Cardiac muscle cell (in vitro differentiated cells and primary cell): Measurements from ENCODE around the gene HEXD. TPM values are rescaled to one million over a fixed set of nuclear protein-coding genes. Genes with fewer than 3 reads are reported as not detected.

Experiments used
- DNase-seq, 2 donors: peaks; one replicate each; pipeline versions ENCODE4 v3.0.0 to v3.0.0-alpha.2; 2010 to 2017; ENCODE audit warnings: low read depth in 1 of 2, low spot score in 1 of 2
- H3K27ac ChIP-seq: fragments of 200-600 bp; sonication (generic); 2 replicates; pipeline ENCODE4 v1.5.1; 2016
- H3K27me3 ChIP-seq: fragments of 200-600 bp; sonication (generic); 2 replicates; pipeline ENCODE4 v1.6.0; 2016; ENCODE audit warnings: control low read depth
- H3K36me3 ChIP-seq: fragments of 200-600 bp; sonication (generic); 2 replicates; pipeline ENCODE4 v1.5.1; 2016; ENCODE audit warnings: control low read depth
- H3K4me1 ChIP-seq: fragments of 200-600 bp; sonication (generic); 2 replicates; pipeline ENCODE4 v1.8.1; 2017; ENCODE audit warnings: low read depth, mild to moderate bottlenecking, mixed run types
- H3K4me3 ChIP-seq: fragments of 200-600 bp; sonication (generic); 2 replicates; pipeline ENCODE4 v1.5.1; 2016; ENCODE audit warnings: mild to moderate bottlenecking
- H3K9me3 ChIP-seq: fragments of 200-600 bp; sonication (generic); 2 replicates; pipeline ENCODE4 v1.5.1; 2017; ENCODE audit warnings: low read depth, mild to moderate bottlenecking, control low read depth
- CTCF ChIP-seq: IDR thresholded peaks from 2 replicates; pipeline ENCODE4 v1.5.1; 2012; ENCODE audit warnings: low read depth, mild to moderate bottlenecking, low read length
- polyA plus RNA-seq: library from polyadenylated mRNA; unstranded; fragments of >200 nt; fragmentation: Nextera tagmentation; extraction: Ambion mirVana; gene quantifications from 2 replicates; pipeline ENCODE4 v1.2.1, GENCODE V29; 2016
- total RNA-seq: library from RNA; depleted of rRNA; stranded (reverse); fragments of >200 nt; gene quantifications from 2 replicates; pipeline ENCODE4 v1.2.3, GENCODE V29; 2016

HEXD gene
- total and polyA plus RNA-seq, 2 experiments from 2014 or later: 49.9 to 58.0 TPM

- Histone ChIP-seq H3K36me3 (peaks cover 45% of the 10 kb centered on the region), H3K27ac (peak overlapping the region; percentile 85), H3K9me3 (no peaks in the 10 kb centered on the region), H3K27me3 (no peaks in the 10 kb centered on the region), H3K4me3 (no peak overlapping the region), H3K4me1 (peaks cover 15% of the 10 kb centered on the region)
- peak in 1 of 2 donors; percentile 52 for DNase-seq
- no peak for TF ChIP-seq CTCF
Observed at GRCh38 chr17:82461827-82462524, 43.8 kb downstream of the HEXD start.

- Histone ChIP-seq H3K4me1 (peaks cover 15% of the 10 kb centered on the region), H3K36me3 (peaks cover 53% of the 10 kb centered on the region), H3K27me3 (no peaks in the 10 kb centered on the region), H3K27ac (no peak overlapping the region), H3K4me3 (no peak overlapping the region), H3K9me3 (no peaks in the 10 kb centered on the region)
- DNase-seq: no peak
- no peak for TF ChIP-seq CTCF
Observed at GRCh38 chr17:82463391-82463790, 45.2 kb downstream of the HEXD start.

- Histone ChIP-seq H3K27me3 (no peaks in the 10 kb centered on the region), H3K27ac (no peak overlapping the region), H3K9me3 (no peaks in the 10 kb centered on the region), H3K36me3 (peaks cover 59% of the 10 kb centered on the region), H3K4me1 (peaks cover 15% of the 10 kb centered on the region), H3K4me3 (no peak overlapping the region)
- no peak for DNase-seq
- no peak for TF ChIP-seq CTCF
Observed at GRCh38 chr17:82463925-82464566, 45.9 kb downstream of the HEXD start.

- no peak for TF ChIP-seq CTCF
- Histone ChIP-seq H3K4me3 (no peak overlapping the region), H3K27me3 (no peaks in the 10 kb centered on the region), H3K4me1 (peaks cover 15% of the 10 kb centered on the region), H3K9me3 (no peaks in the 10 kb centered on the region), H3K27ac (no peak overlapping the region), H3K36me3 (peaks cover 63% of the 10 kb centered on the region)
- DNase-seq: no peak
Observed at GRCh38 chr17:82464567-82464929, 46.4 kb downstream of the HEXD start.

- Histone ChIP-seq H3K4me1 (peaks cover 15% of the 10 kb centered on the region), H3K4me3 (no peak overlapping the region), H3K27me3 (no peaks in the 10 kb centered on the region), H3K9me3 (no peaks in the 10 kb centered on the region), H3K36me3 (peaks cover 63% of the 10 kb centered on the region), H3K27ac (no peak overlapping the region)
- TF ChIP-seq CTCF: no peak
- no peak for DNase-seq
Observed at GRCh38 chr17:82465023-82465603, 47.0 kb downstream of the HEXD start.
